Peyer's patch (tissue), 4 donors: ENCODE measurements around the gene TSHB.

Source experiments
- CTCF ChIP-seq, 6 experiments: fragments of 450-650 bp in 4 of 6; fragments of 200-600 bp in 2 of 6; sonication (generic) in 1 of 6; IDR thresholded peaks; one replicate each; pipeline ENCODE4 v1.5.1; 2017 to 2019; ENCODE audit warnings: antibody characterized with exemption in 6 of 6, mild to moderate bottlenecking in 3 of 6, moderate library complexity in 1 of 6
- POLR2A ChIP-seq, 2 donors: fragments of 450-650 bp; IDR thresholded peaks; one replicate each; pipeline ENCODE4 v1.5.1; 2017; ENCODE audit warnings: antibody characterized with exemption in 2 of 2, mild to moderate bottlenecking in 2 of 2, moderate library complexity in 2 of 2

DNA sequence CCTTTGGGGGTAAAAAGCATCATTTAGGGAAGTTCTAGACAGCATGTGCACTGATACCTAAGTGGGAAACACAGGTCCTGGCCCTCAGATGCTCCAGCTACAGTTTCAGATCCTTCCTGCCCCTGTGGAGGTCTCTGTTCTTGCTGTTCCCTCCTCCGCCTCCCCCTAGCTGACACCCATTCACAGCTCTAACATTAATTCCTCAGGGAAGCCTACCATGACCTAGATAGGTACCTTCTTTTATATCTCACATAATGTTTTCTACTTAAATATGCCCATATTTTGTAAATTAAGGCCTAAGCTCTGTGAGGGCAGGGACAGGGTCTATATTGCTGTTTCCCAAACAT, 48.3 kb downstream of the TSHB start:
- TF ChIP-seq CTCF (IDR thresholded peaks at IDR 0.05): no peak
- TF ChIP-seq POLR2A (IDR thresholded peaks at IDR 0.05): no peak
